ENCODE measurements around the gene TSTD1.
A peak's percentile ranks its signal among the peaks of the same experiment; 100 is the strongest.

TSTD1 gene

DNA sequence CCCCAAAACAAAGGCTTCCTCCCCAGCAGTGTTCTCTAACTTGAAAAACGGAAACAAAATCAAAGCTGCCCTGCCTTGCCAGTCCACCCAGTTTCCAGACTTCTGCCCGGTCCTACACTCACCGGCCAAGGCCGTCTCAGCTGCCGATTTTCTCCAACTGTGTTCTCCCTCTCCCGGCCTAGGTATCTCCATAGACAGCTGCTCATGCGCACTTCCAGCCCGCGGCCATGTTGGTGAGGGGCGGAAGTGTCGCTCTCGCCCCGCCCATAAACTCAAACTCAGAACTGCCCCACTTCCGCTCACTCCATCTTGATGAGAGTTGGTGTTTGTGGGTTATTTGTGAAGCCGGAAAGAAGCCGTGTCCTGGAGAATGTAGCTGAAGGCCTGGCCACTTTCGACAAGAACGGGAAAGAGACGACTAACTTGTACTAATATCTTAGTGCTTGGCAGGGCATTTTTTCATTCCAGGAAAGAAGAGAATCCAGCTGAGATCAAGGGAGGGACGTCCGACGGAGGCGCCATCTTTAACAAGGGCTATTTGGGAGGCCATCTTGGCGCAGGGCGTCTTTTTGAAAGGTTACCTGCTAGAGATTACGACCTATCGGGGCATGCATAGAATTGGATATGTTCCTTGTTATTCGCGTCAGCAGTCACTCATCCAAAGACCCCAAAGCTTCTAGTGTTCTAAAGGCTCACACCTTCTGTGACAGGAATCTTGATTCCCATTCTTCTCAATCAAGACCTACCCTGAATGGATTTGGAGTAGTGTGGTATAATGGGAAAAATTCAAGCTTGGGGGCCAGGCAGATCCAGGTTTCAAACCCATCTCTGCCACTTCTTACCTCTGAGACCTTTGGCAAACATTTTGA is 7.2 kb upstream of the TSTD1 start, which contains the start of gene USF1:
Gene USF1, minus strand, starts transcription at position 242 of the 869 bp plus-strand sequence. CDS start 2,702 bp downstream, outside the sequence.
- TF ChIP-seq, protein P1, sequence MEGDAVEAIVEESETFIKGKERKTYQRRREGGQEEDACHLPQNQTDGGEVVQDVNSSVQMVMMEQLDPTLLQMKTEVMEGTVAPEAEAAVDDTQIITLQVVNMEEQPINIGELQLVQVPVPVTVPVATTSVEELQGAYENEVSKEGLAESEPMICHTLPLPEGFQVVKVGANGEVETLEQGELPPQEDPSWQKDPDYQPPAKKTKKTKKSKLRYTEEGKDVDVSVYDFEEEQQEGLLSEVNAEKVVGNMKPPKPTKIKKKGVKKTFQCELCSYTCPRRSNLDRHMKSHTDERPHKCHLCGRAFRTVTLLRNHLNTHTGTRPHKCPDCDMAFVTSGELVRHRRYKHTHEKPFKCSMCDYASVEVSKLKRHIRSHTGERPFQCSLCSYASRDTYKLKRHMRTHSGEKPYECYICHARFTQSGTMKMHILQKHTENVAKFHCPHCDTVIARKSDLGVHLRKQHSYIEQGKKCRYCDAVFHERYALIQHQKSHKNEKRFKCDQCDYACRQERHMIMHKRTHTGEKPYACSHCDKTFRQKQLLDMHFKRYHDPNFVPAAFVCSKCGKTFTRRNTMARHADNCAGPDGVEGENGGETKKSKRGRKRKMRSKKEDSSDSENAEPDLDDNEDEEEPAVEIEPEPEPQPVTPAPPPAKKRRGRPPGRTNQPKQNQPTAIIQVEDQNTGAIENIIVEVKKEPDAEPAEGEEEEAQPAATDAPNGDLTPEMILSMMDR (IDR thresholded peaks at IDR 0.05; ENCODE audit: insufficient read depth, low read depth, low read length, missing control alignments): no peak
- peak within 1 kb of the TSS; percentile 96 for H3K4me3 ChIP-seq (ENCODE audit: low read length)
- DNase-seq (ENCODE audit: low read depth): peak; percentile 97

DNA sequence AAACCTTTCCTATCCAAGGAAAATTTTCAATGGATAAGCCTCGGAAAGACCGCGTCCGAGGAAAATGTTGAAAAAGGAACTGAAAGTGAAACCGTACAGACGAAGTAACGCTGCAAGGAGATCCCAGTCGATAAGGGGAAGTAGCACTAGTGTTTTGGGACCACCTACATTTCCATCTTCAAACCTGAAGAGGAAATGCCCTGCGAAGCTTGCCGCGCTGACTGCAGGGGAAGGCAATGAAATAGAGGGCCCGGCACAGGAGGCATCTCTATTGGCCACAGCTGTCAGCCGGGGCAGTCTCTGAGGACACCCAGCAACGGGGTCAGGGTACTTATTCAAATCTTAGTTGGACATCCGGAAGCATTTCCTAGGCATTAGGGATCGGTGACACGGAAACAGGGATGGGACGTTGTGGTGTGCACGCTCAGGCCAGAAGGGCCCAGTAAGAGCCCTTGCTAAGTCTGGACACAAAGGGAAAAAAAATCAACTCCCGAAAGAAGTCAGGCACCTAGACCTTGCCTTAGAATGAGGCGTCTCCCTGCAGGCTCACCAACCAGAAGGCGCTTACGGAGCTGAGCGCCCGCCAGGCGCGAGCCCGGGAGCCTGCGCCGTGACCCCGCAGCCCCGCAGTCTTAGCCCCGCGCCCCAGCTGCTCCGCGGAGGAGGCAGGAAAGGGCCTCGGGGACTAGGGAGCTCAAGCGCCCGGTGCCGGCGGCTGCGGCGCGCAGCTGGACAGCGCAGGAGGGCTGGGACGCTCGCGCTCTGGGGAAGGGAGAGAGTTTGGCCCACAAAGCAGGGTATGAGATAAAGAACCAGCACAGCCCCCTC is 6.4 kb upstream of the TSTD1 start:
- H3K4me3 ChIP-seq (ENCODE audit: low read length): peak overlapping the region; percentile 96
- peak; percentile 53 for DNase-seq (ENCODE audit: low read depth)
- TF ChIP-seq, protein P1 (IDR thresholded peaks at IDR 0.05; ENCODE audit: insufficient read depth, low read depth, low read length, missing control alignments): no peak

DNA sequence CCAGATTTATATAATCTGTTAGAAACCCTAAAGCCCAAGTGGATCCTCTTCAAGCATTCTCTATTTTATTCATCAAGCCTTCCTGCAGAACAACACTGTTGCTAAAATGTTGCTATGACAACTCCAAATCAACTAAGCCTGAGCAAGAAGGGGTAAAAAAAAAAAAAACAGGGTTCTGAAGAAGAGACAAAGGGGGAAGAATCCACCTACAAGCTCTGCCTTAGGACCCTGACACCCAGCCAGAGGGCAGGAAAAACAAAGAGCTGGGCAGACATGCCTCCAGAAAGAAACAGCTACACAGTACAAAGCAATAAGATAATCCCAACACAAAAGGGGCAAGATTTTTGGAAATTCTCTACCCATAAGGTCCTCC is 5.8 kb upstream of the TSTD1 start:
- peak overlapping the region; percentile 96 for H3K4me3 ChIP-seq (ENCODE audit: low read length)
- no peak for DNase-seq (ENCODE audit: low read depth)
- TF ChIP-seq, protein P1 (IDR thresholded peaks at IDR 0.05; ENCODE audit: insufficient read depth, low read depth, low read length, missing control alignments): no peak

DNA sequence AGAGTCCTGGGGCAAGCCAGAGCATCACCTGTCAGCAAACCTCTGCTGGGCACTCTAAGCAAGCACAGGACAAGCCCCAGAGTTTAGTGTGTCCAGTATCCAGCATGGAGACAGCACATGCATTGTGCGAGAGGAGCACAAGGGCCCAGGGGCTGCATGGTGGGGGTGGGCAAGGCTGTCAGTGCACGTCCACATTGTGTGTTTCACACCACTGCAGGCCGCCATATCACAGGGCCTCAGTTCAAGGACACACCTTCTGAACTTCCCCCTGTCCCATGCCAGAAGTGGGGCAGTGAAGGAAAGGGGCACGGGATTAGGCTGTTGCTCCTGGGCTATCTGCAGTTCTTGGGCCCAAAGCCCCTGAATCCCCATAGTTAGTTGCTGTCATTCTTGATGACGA is 782 bp upstream of the TSTD1 start:
- TF ChIP-seq, protein P1 (IDR thresholded peaks at IDR 0.05; ENCODE audit: insufficient read depth, low read depth, low read length, missing control alignments): no peak
- DNase-seq (ENCODE audit: low read depth): no peak
- H3K4me3 ChIP-seq (ENCODE audit: low read length): no peak overlapping the region

DNA sequence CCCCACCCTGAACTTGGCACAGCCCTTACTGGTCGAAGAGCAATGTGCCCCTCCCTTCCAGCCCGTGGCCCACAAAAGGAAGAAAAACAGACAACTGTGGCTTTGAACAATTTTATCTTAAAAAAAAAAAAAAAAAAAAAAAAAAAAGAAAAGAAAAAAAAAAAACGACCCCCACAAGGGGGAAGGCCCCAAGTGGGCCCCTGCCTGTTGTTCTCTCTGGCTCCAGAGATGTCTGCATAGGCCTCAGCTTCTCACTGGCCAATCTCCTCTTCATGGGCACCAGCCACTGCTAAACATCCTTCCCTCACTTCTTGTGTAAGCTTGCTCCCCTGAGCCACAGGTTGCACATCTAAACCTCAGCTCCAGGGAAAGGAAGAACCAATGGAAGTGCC is 386 bp upstream of the TSTD1 start:
- no peak for DNase-seq (ENCODE audit: low read depth)
- TF ChIP-seq, protein P1 (IDR thresholded peaks at IDR 0.05; ENCODE audit: insufficient read depth, low read depth, low read length, missing control alignments): no peak
- H3K4me3 ChIP-seq (ENCODE audit: low read length): peak overlapping the region; percentile 82

DNA sequence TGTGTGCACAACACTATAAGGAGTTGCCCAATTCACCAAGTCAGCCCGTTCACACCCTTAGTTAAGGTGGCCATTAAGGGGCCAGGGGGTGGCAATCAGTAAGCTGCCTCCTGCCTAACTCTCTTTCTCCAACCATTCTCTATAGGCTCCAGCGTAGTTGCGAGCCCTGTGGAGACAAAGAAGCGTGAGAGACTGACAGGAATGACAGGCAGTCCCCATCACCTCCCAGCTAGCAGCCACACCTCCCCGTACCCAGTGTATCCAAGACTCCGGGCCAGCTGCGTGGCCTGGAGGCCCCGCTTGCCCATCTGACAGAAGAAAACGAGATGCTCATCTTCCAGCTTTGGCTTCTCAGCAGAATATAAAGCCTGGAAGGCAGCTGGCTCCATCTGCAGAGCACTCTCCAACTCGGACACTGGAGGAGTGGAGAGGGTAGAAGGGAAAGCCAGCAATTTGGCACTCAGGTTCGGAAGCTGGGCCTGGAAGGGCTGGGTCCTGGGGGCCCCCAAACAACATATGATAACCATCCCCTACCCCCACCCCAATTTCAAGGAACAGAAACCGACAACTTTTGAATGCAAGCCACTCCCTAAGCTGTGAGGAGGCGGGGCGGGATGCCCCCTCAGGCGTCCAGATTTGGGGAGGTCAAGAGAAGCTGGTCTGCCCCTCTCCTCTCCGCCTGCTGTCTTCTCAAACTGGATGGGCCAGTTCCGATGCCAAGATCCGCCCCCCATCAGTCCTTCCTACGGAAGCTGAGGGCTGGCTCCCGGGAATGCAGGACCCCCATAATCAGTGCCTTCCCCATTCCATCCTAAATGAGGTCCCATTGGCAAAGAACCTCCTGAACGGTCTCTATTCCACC is 872 bp downstream of the TSTD1 start:
- TF ChIP-seq, protein P1 (IDR thresholded peaks at IDR 0.05; ENCODE audit: insufficient read depth, low read depth, low read length, missing control alignments): no peak
- peak; percentile 61 for DNase-seq (ENCODE audit: low read depth)
- peak overlapping the region; percentile 82 for H3K4me3 ChIP-seq (ENCODE audit: low read length)
